GM23338 (cell line): ENCODE data around the gene IFNA4.
A peak's percentile ranks its signal among the peaks of the same experiment; 100 is the strongest.

ENCODE experiments used
- CREB1 ChIP-seq: fragments of 250-450 bp; sonication (Bioruptor Pico); IDR thresholded peaks from 2 replicates; pipeline ENCODE4 v1.5.0; 2020; ENCODE audit warnings: low read depth, mild to moderate bottlenecking, moderate library complexity
- CTCF ChIP-seq, 2 experiments: fragments of 200-600 bp in 1 of 2; sonication (generic) in 1 of 2; conservative IDR thresholded peaks; 2 replicates each; pipeline versions ENCODE4 v1.5.1 to v1.6.1; 2016 to 2017; ENCODE audit warnings: antibody characterized with exemption in 2 of 2, low read depth in 2 of 2, mild to moderate bottlenecking in 2 of 2, moderate library complexity in 1 of 2
- ETS1 ChIP-seq: IDR thresholded peaks from 2 replicates; pipeline ENCODE4 v1.6.1; 2016; ENCODE audit warnings: antibody characterized with exemption
- EZH2 ChIP-seq: fragments of 200-600 bp; sonication (generic); IDR thresholded peaks from one replicate; pipeline ENCODE4 v1.8.0; 2017; ENCODE audit warnings: antibody characterized with exemption, mild to moderate bottlenecking, low read depth; ENCODE audit not compliant: unreplicated experiment
- EZH2phosphoT487 ChIP-seq: fragments of 200-600 bp; sonication (generic); IDR thresholded peaks from one replicate; pipeline ENCODE4 v1.8.1; 2018; ENCODE audit warnings: antibody characterized with exemption; ENCODE audit not compliant: unreplicated experiment
- NANOG ChIP-seq: IDR thresholded peaks from 2 replicates; pipeline ENCODE4 v1.6.1; 2016; ENCODE audit warnings: antibody characterized with exemption, borderline replicate concordance
- POLR2AphosphoS5 ChIP-seq: IDR thresholded peaks from 2 replicates; pipeline ENCODE4 v1.6.1; 2016; ENCODE audit warnings: antibody characterized with exemption, low read depth
- REST ChIP-seq: IDR thresholded peaks from one replicate; pipeline ENCODE4 v1.6.1; 2018; ENCODE audit warnings: antibody characterized with exemption; ENCODE audit not compliant: unreplicated experiment

GRCh38 chr9:21141427-21141882 lies 45.9 kb downstream of the IFNA4 start, which contains the start of gene IFNW1:
- TF ChIP-seq CTCF (conservative IDR thresholded peaks at IDR 0.05; ENCODE audit: low read depth in 2 of 2) (peak; percentile 32 to 54), EZH2 (no peak), REST (no peak), POLR2AphosphoS5 (no peak), CREB1 (CRISPR knock-in tag) (no peak), EZH2phosphoT487 (no peak), NANOG (no peak), ETS1 (no peak)
